Measurements from ENCODE around the gene ADIRF. TPM values are rescaled to one million over a fixed set of nuclear protein-coding genes. Genes with fewer than 3 reads are reported as not detected.
A peak's percentile ranks its signal among the peaks of the same experiment; 100 is the strongest.

Gene ADIRF
- 10 to 100 TPM in 4 of 6 donors, 1 to 10 TPM in 2; 7.0 to 16.5 (median 10.5) TPM for total RNA-seq
- 100 to 1,000 TPM in 1 of 2 donors, 10 to 100 TPM in 1; 84.9 to 111 TPM for polyA plus RNA-seq

DNA sequence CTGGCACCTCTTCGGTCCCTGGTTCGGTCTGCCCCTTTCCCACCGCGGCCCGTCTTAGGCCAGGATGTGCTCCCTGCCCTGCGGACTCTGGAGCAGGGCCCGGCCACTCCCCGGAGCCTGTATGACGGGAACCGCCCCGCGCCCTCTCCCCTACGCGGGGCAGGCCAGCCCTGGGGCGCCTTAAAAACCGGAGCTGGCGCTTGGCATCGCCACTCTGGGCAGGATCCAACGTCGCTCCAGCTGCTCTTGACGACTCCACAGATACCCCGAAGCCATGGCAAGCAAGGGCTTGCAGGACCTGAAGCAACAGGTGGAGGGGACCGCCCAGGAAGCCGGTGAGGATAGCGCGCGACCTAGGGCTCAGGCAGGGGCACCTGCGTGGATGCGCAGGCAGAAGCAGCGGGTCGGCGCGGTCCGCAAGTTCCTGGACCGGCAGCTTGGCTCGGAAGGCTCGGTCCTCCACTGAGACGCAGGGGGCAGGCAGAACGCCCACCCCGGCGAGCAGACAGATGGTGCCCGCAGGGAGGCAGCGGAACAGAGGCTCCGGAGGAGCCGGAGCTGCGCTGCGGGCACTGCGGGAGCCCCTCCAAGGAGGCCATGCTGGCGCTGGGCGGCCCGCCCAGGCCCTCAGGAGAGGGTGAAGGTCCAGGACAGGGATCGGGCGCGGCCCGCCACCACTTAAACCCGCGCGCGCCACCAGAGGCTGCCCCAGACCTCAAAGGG, at the start of gene ADIRF:
Gene ADIRF, plus strand, starts transcription at position 212 of the 723 bp plus-strand sequence. Its CDS starts 63 bp downstream, at position 275.
- TF ChIP-seq, protein P1, sequence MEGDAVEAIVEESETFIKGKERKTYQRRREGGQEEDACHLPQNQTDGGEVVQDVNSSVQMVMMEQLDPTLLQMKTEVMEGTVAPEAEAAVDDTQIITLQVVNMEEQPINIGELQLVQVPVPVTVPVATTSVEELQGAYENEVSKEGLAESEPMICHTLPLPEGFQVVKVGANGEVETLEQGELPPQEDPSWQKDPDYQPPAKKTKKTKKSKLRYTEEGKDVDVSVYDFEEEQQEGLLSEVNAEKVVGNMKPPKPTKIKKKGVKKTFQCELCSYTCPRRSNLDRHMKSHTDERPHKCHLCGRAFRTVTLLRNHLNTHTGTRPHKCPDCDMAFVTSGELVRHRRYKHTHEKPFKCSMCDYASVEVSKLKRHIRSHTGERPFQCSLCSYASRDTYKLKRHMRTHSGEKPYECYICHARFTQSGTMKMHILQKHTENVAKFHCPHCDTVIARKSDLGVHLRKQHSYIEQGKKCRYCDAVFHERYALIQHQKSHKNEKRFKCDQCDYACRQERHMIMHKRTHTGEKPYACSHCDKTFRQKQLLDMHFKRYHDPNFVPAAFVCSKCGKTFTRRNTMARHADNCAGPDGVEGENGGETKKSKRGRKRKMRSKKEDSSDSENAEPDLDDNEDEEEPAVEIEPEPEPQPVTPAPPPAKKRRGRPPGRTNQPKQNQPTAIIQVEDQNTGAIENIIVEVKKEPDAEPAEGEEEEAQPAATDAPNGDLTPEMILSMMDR (IDR thresholded peaks at IDR 0.05): no peak
- intact Hi-C loops (cut with DNase I): no loop called here
- Histone ChIP-seq H3K4me3 (peak within 1 kb of the TSS; percentile 5 to 55 (median 30)), H3K9me3 (no peaks in the 10 kb centered on the region), H3K4me1 (peaks cover 5 to 9% (median 7%) of the 10 kb centered on the region in 3 donors), H3K27me3 (no peaks in the 10 kb centered on the region), H3K27ac (no peak within 1 kb of the TSS), H3K36me3 (no peaks in the 10 kb centered on the region)
- whole genome bisulfite sequencing, 2 donors: 44 to 46% methylated on average over 54 to 59 of the region's 59 CpGs
- DNase-seq: peak in 3 of 6 donors; percentile 63 to 87 (median 70)
- peak in 1 of 4 donors; percentile 4 for ATAC-seq
- no peak for FAIRE-seq

DNA sequence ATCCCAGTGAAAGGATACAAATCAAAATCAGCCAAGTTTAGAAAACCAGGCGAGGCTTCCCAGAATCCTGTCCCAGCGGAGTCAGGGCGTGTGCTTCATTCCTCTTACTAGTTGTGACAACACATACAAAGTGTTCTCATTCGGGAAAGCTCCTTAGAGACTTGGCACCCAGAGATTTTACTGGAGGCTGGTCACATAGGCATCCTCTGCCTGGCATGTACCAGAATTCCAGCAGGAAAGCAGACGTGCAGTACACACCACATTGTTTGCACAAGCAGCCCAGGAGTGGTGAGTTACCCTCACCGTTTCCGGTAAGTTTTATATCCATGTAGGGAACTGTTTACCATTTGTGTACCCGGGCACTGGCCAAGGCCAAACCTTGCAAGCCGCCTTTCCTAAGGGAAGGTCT, 45.7 kb upstream of the ADIRF start:
- Histone ChIP-seq H3K36me3 (peaks cover 1 to 6% (median 5%) of the 10 kb centered on the region in 3 donors), H3K4me1 (peaks cover 0 to 8% (median 4%) of the 10 kb centered on the region in 3 donors), H3K27me3 (no peaks in the 10 kb centered on the region), H3K27ac (peak overlapping the region in 2 of 4 donors; percentile 44 to 60), H3K9me3 (no peaks in the 10 kb centered on the region), H3K4me3 (no peak overlapping the region)
- DNase-seq (peak in 4 of 6 donors; percentile 39 to 76 (median 62)), ATAC-seq (peak; percentile 87 to 99 (median 97)), FAIRE-seq (no peak)
- WGBS, 2 donors: 49 to 52% methylated on average over 9 of the region's 9 CpGs
- TF ChIP-seq, protein P1 (IDR thresholded peaks at IDR 0.05): no peak
- intact Hi-C loops (cut with DNase I): no loop called here

DNA sequence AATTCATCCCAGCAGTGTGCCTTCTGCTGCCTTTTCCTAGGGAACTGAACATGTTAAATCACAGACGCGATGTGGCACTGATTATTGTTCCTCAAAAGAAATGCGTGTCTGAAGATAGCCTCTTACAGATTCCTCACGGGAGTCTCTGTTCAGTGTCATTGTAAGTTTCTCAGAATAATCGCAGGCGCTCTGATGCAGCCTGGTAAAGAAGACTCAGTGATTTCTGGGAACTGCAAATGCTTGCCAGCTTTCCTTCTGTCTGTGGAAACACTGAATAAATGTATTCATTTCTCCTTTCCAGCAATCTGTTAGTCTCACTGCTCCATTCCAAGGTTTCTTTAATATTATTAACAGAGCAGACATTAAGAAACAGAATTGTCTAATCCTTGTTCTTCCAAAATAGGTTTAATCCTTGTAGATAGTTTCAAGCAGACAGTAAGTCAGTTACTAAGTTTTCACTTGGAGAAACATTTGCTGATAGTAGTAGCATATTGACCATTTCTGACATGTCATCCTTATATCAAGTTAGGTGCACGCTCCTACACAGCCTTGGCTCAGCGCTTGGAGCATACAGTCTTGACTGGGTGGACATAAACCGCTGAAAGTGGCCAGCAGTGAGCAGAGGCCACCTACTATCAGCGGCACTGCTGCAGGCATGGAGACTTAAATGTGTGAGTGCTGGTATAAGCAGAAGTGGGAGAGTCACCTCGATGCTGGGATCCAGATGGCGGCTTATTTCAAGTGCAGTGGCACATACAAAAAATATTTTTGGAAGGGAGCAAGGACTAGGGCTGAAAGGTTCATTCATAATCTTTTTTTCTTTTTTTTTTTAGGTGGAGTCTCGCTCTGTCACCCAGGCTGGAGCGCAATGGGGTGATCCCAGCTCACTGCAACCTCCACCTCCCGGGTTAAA, 38.6 kb upstream of the ADIRF start:
- WGBS, 2 donors: 91% methylated on average over 15 of the region's 15 CpGs
- Histone ChIP-seq H3K36me3 (no peaks in the 10 kb centered on the region), H3K4me3 (no peak overlapping the region), H3K27ac (no peak overlapping the region), H3K27me3 (no peaks in the 10 kb centered on the region), H3K9me3 (no peaks in the 10 kb centered on the region), H3K4me1 (no peaks in the 10 kb centered on the region)
- TF ChIP-seq, protein P1 (IDR thresholded peaks at IDR 0.05): no peak
- FAIRE-seq (no peak), DNase-seq (no peak), ATAC-seq (no peak)
- intact Hi-C loops (cut with DNase I): no loop called here

DNA sequence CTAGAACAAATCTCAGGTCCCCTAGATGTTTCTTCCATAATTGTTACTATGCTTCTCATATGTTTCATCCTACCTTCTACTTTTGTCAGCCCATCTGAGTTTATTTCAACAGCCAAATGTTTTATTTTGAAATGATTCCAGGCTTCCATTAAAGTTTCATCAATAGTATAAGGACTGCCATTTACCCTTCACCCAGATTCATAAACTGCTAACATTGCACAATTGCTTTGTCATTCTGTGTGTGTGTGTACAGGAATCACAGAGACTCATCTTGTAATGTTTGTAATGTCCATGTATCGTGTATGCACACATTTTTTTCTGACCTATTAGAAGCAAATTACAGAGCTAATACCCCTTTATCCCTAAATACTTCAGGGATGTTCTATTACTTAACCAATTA, 36.4 kb upstream of the ADIRF start:
- intact Hi-C loops (cut with DNase I): no loop called here
- FAIRE-seq (no peak), ATAC-seq (peak in 1 of 4 donors; percentile 57), DNase-seq (no peak)
- Histone ChIP-seq H3K27ac (no peak overlapping the region), H3K27me3 (no peaks in the 10 kb centered on the region), H3K4me3 (no peak overlapping the region), H3K9me3 (no peaks in the 10 kb centered on the region), H3K4me1 (no peaks in the 10 kb centered on the region), H3K36me3 (no peaks in the 10 kb centered on the region)
- TF ChIP-seq, protein P1 (IDR thresholded peaks at IDR 0.05): no peak
- 83 to 94% methylated on average over 1 of the region's 1 CpG for WGBS, 2 donors
